ENCODE data around the gene CACNA2D4. TPM values are rescaled to one million over a fixed set of nuclear protein-coding genes. Genes with fewer than 3 reads are reported as not detected.

CACNA2D4 gene
- total RNA-seq, 1 donor from 2014 or later = 1.2 TPM

GRCh38 chr12:1929241-1929984 lies 11.0 kb upstream of the CACNA2D4 start:
- peaks cover 68% of the 10 kb centered on the region for H3K4me1 ChIP-seq
- no peak overlapping the region for H3K27ac ChIP-seq (replicated peaks)
- H3K36me3 ChIP-seq = no peaks in the 10 kb centered on the region
- no peaks in the 10 kb centered on the region for H3K9me3 ChIP-seq (replicated peaks)
- intact Hi-C loops (cut with micrococcal nuclease) = no loop called here
- no peak for DNase-seq
- H3K27me3 ChIP-seq (ENCODE audit: low read depth) = peaks cover 46% of the 10 kb centered on the region
- no peak overlapping the region for H3K4me3 ChIP-seq
- TF ChIP-seq, protein P1, sequence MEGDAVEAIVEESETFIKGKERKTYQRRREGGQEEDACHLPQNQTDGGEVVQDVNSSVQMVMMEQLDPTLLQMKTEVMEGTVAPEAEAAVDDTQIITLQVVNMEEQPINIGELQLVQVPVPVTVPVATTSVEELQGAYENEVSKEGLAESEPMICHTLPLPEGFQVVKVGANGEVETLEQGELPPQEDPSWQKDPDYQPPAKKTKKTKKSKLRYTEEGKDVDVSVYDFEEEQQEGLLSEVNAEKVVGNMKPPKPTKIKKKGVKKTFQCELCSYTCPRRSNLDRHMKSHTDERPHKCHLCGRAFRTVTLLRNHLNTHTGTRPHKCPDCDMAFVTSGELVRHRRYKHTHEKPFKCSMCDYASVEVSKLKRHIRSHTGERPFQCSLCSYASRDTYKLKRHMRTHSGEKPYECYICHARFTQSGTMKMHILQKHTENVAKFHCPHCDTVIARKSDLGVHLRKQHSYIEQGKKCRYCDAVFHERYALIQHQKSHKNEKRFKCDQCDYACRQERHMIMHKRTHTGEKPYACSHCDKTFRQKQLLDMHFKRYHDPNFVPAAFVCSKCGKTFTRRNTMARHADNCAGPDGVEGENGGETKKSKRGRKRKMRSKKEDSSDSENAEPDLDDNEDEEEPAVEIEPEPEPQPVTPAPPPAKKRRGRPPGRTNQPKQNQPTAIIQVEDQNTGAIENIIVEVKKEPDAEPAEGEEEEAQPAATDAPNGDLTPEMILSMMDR (IDR thresholded peaks at IDR 0.05; ENCODE audit: borderline replicate concordance) = no peak

- TF ChIP-seq, protein P1 (IDR thresholded peaks at IDR 0.05; ENCODE audit: borderline replicate concordance) = no peak
- peak overlapping the region; percentile 47 for H3K27ac ChIP-seq (replicated peaks)
- no peak overlapping the region for H3K4me3 ChIP-seq
- H3K27me3 ChIP-seq (ENCODE audit: low read depth) = peaks cover 46% of the 10 kb centered on the region
- H3K36me3 ChIP-seq = no peaks in the 10 kb centered on the region
- peaks cover 67% of the 10 kb centered on the region for H3K4me1 ChIP-seq
- intact Hi-C loops (cut with micrococcal nuclease) = no loop called here
- no peak for DNase-seq
- H3K9me3 ChIP-seq (replicated peaks) = no peaks in the 10 kb centered on the region
Observed at GRCh38 chr12:1928439-1929121, 10.1 kb upstream of the CACNA2D4 start.

- peaks cover 46% of the 10 kb centered on the region for H3K27me3 ChIP-seq (ENCODE audit: low read depth)
- TF ChIP-seq, protein P1 (IDR thresholded peaks at IDR 0.05; ENCODE audit: borderline replicate concordance) = no peak
- no peaks in the 10 kb centered on the region for H3K36me3 ChIP-seq
- peak overlapping the region; percentile 47 for H3K27ac ChIP-seq (replicated peaks)
- H3K4me1 ChIP-seq = peaks cover 59% of the 10 kb centered on the region
- DNase-seq = peak; percentile 74
- intact Hi-C loops (cut with micrococcal nuclease) = no loop called here
- no peak overlapping the region for H3K4me3 ChIP-seq
- H3K9me3 ChIP-seq (replicated peaks) = no peaks in the 10 kb centered on the region
Observed at GRCh38 chr12:1927751-1928351, 9.4 kb upstream of the CACNA2D4 start.

DNA sequence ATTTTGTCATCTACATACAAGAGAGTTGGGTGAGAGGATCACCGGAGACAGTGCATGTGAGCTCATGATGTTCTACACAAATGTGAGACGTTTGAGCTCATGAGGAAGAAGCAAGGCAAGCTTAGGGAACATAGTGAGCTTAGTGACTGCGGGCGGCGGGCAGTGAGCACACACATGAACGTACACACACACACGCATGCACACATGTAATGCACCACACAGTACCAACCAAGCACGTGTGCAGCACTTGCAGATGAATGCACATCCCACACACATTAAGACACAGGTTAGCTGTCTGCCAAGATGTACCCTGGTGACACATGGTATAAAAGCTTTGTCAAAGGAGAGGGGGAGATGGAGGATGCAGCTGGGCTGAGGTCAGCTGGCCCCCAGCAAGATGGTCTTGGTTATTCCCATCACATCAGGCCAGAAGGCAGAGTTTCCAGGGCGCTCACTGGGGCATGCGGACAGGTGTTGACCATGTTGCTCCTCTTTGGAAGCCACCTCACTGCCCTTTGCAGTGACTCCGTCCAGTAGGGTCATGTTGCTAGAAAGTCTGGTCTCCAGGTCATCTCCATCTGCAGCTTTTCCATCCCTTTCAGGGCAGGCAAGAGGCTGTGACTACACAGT lies 8.7 kb upstream of the CACNA2D4 start:
- no peak for DNase-seq
- Histone ChIP-seq H3K9me3 (replicated peaks) (no peaks in the 10 kb centered on the region), H3K27me3 (ENCODE audit: low read depth) (peaks cover 49% of the 10 kb centered on the region), H3K4me3 (no peak overlapping the region), H3K36me3 (no peaks in the 10 kb centered on the region), H3K4me1 (peaks cover 54% of the 10 kb centered on the region), H3K27ac (replicated peaks) (peak overlapping the region; percentile 47)
- intact Hi-C loops (cut with micrococcal nuclease) = no loop called here
- TF ChIP-seq, protein P1 (IDR thresholded peaks at IDR 0.05; ENCODE audit: borderline replicate concordance) = no peak

- H3K27me3 ChIP-seq (ENCODE audit: low read depth) = peaks cover 49% of the 10 kb centered on the region
- H3K36me3 ChIP-seq = no peaks in the 10 kb centered on the region
- H3K4me3 ChIP-seq = no peak overlapping the region
- DNase-seq = no peak
- peaks cover 45% of the 10 kb centered on the region for H3K4me1 ChIP-seq
- intact Hi-C loops (cut with micrococcal nuclease) = no loop called here
- TF ChIP-seq, protein P1 (IDR thresholded peaks at IDR 0.05; ENCODE audit: borderline replicate concordance) = no peak
- H3K9me3 ChIP-seq (replicated peaks) = no peaks in the 10 kb centered on the region
- no peak overlapping the region for H3K27ac ChIP-seq (replicated peaks)
Observed at GRCh38 chr12:1926251-1926657, 7.8 kb upstream of the CACNA2D4 start.
